GM21786 (cell line): ENCODE results near the gene ELF4.

ENCODE experiments used
- ATAC-seq: cut with Tn5 transposase; IDR thresholded peaks from one replicate; pipeline ENCODE4 v1.9.1; 2021; ENCODE audit not compliant: unreplicated experiment

The ELF4 gene

GRCh38 chrX:130053236-130053635, 57.1 kb downstream of the ELF4 start:
- ATAC-seq = no peak

GRCh38 chrX:130051176-130051845, 59.0 kb downstream of the ELF4 start:
- no peak for ATAC-seq

- ATAC-seq = no peak
These were observed 60.5 kb downstream of the ELF4 start for GRCh38 chrX:130049821-130050220.

GRCh38 chrX:130048686-130049222, 61.5 kb downstream of the ELF4 start:
- ATAC-seq = no peak

GRCh38 chrX:130047416-130047815, 62.9 kb downstream of the ELF4 start:
- no peak for ATAC-seq

GRCh38 chrX:130039847-130040246, 70.5 kb downstream of the ELF4 start:
- no peak for ATAC-seq

GRCh38 chrX:130034178-130034577, 76.1 kb downstream of the ELF4 start:
- no peak for ATAC-seq

- no peak for ATAC-seq
These were observed 77.7 kb downstream of the ELF4 start for GRCh38 chrX:130032552-130032951.

GRCh38 chrX:130030826-130031225, 79.5 kb downstream of the ELF4 start:
- no peak for ATAC-seq

GRCh38 chrX:130028196-130028595, 82.1 kb downstream of the ELF4 start:
- no peak for ATAC-seq

GRCh38 chrX:130027569-130027968, 82.7 kb downstream of the ELF4 start:
- ATAC-seq = no peak

GRCh38 chrX:130025256-130025655, 85.0 kb downstream of the ELF4 start:
- no peak for ATAC-seq

- peak; percentile 99 for ATAC-seq
These were observed 86.2 kb downstream of the ELF4 start for GRCh38 chrX:130024127-130024526.

GRCh38 chrX:130020661-130021324, 89.5 kb downstream of the ELF4 start:
- no peak for ATAC-seq

GRCh38 chrX:130018143-130018542, 92.2 kb downstream of the ELF4 start:
- no peak for ATAC-seq

- no peak for ATAC-seq
These were observed 95.1 kb downstream of the ELF4 start for GRCh38 chrX:130015181-130015580.
